B cell (primary cell): ENCODE measurements around the gene CATSPER3. TPM values are rescaled to one million over a fixed set of nuclear protein-coding genes. Genes with fewer than 3 reads are reported as not detected.

Source experiments
- ATAC-seq: fragments of 200-7000 bp; cut with Tn5 transposase; one replicate; pipeline ENCODE4 v1.10.0; 2021; ENCODE audit warnings: low read depth, mild to moderate bottlenecking, moderate number of reproducible peaks, moderate library complexity
- CTCF ChIA-PET: fragments of 350-600 bp; sonication (Branson Sonifier 250); formaldehyde crosslinking; loops from one replicate; lab custom pipeline; 2021; ENCODE audit warnings: antibody characterized with exemption, inconsistent platforms; lab: Charles Lee
- POLR2A ChIA-PET: fragments of 350-600 bp; sonication (Branson Sonifier 250); formaldehyde crosslinking; loops from one replicate; lab custom pipeline; 2021; ENCODE audit warnings: antibody characterized with exemption; lab: Charles Lee
- DNase-seq: peaks from one replicate; pipeline ENCODE4 v3.0.0; 2013
- H2AFZ ChIP-seq: 2 replicates; pipeline ENCODE4 v1.6.1; 2012; ENCODE audit warnings: mild to moderate bottlenecking, low read depth, low read length; ENCODE audit not compliant: insufficient read depth, poor library complexity, severe bottlenecking
- H3K27ac ChIP-seq, 2 donors: 1 replicate in 1 of 2; 2 replicates in 1 of 2; pipeline ENCODE4 v1.5.1; 2012 to 2013; ENCODE audit warnings: low read length in 2 of 2, mild to moderate bottlenecking in 2 of 2, moderate library complexity in 1 of 2
- H3K27me3 ChIP-seq, 4 experiments: fragments of 200-600 bp in 1 of 4; sonication (generic) in 1 of 4; replicated peaks in 1 of 4; 1 replicate in 2 of 4; 2 replicates in 2 of 4; pipeline versions ENCODE4 v1.6.1 to v1.7.0; 2013 to 2016; ENCODE audit warnings: low read length in 3 of 4, mild to moderate bottlenecking in 2 of 4, mixed read lengths in 1 of 4, moderate library complexity in 1 of 4; ENCODE audit not compliant: insufficient read depth in 4 of 4, control insufficient read depth in 3 of 4; ENCODE audit errors: control extremely low read depth in 1 of 4
- H3K36me3 ChIP-seq, 2 experiments: replicated peaks in 1 of 2; 1 replicate in 1 of 2; 2 replicates in 1 of 2; pipeline versions ENCODE4 v1.6.1 to v1.7.1; 2013; ENCODE audit warnings: low read length in 1 of 2; ENCODE audit not compliant: insufficient read depth in 2 of 2, control insufficient read depth in 1 of 2; ENCODE audit errors: control extremely low read depth in 1 of 2, extremely low read depth in 1 of 2
- H3K4me1 ChIP-seq, 2 donors: fragments of 200-600 bp in 1 of 2; sonication (generic) in 1 of 2; 1 replicate in 1 of 2; 2 replicates in 1 of 2; pipeline versions ENCODE4 v1.5.1 to v1.6.1; 2013 to 2017; ENCODE audit warnings: low read length in 2 of 2; ENCODE audit not compliant: control insufficient read depth in 2 of 2, insufficient read depth in 2 of 2
- H3K4me2 ChIP-seq: replicated peaks from 2 replicates; pipeline ENCODE3; 2012; ENCODE audit warnings: mild to moderate bottlenecking, low read depth, low read length; ENCODE audit not compliant: poor library complexity, severe bottlenecking
- H3K4me3 ChIP-seq, 5 experiments: fragments of 200-600 bp in 1 of 5; sonication (generic) in 1 of 5; 1 replicate in 3 of 5; 2 replicates in 2 of 5; pipeline versions ENCODE4 v1.5.1 to v1.7.0; 2011 to 2016; ENCODE audit warnings: low read length in 4 of 5, mild to moderate bottlenecking in 4 of 5, low read depth in 2 of 5, control low read depth in 1 of 5, moderate library complexity in 1 of 5; ENCODE audit not compliant: insufficient read depth in 1 of 5; ENCODE audit errors: control extremely low read depth in 1 of 5, extremely low read depth in 1 of 5
- H3K79me2 ChIP-seq: fragments of 200-600 bp; sonication (generic); one replicate; pipeline ENCODE4 v1.6.0; 2016; ENCODE audit warnings: low read length; ENCODE audit not compliant: control insufficient read depth, insufficient read depth
- H3K9ac ChIP-seq: fragments of 200-600 bp; sonication (generic); 2 replicates; pipeline ENCODE4 v1.6.1; 2017; ENCODE audit warnings: mild to moderate bottlenecking, low read length, moderate library complexity
- H3K9me3 ChIP-seq, 3 donors: one replicate each; pipeline versions ENCODE4 v1.6.1 to v1.7.1; 2013; ENCODE audit warnings: low read length in 2 of 3; ENCODE audit not compliant: control insufficient read depth in 2 of 3, insufficient read depth in 1 of 3; ENCODE audit errors: control extremely low read depth in 1 of 3
- H4K20me1 ChIP-seq: 2 replicates; pipeline ENCODE4 v1.6.0; 2012; ENCODE audit warnings: mild to moderate bottlenecking, low read length; ENCODE audit not compliant: insufficient read depth, control insufficient read depth, poor library complexity, severe bottlenecking
- H3K27ac Mint-ChIP-seq: one replicate; pipeline ENCODE4 v1.8.0; 2021; ENCODE audit warnings: mixed read lengths
- H3K27me3 Mint-ChIP-seq: one replicate; pipeline ENCODE4 v1.8.0; 2021; ENCODE audit warnings: mixed read lengths
- H3K4me1 Mint-ChIP-seq: one replicate; pipeline ENCODE4 v1.8.0; 2021; ENCODE audit warnings: mixed read lengths
- H3K4me3 Mint-ChIP-seq: one replicate; pipeline ENCODE4 v1.8.0; 2021; ENCODE audit warnings: mixed read lengths
- H3K9me3 Mint-ChIP-seq: one replicate; pipeline ENCODE4 v1.8.0; 2022; ENCODE audit warnings: mixed read lengths; ENCODE audit not compliant: insufficient read depth
- CTCF ChIP-seq: fragments of 200-600 bp; IDR thresholded peaks from one replicate; pipeline ENCODE4 v1.8.0; 2022; ENCODE audit warnings: antibody characterized with exemption, mild to moderate bottlenecking
- EZH2 ChIP-seq: IDR thresholded peaks from 2 replicates; pipeline ENCODE4 v1.6.1; 2012; ENCODE audit warnings: borderline replicate concordance, low read depth, mild to moderate bottlenecking, moderate library complexity, low read length; ENCODE audit not compliant: insufficient read depth, poor library complexity, severe bottlenecking
- whole genome bisulfite sequencing: methylation state at CpG from one replicate; pipeline ENCODE4 v1.1.5; 2013; ENCODE audit warnings: missing lambda C conversion rate; ENCODE audit not compliant: insufficient coverage; 5-methylcytosine and 5-hydroxymethylcytosine counted together
- intact Hi-C: fragments of 100-400 bp; cut with micrococcal nuclease; formaldehyde crosslinking; loops from one replicate; pipeline ENCODE4 v1.10.0; 2022
- polyA plus RNA-seq: library from polyadenylated mRNA; depleted of rRNA; stranded (reverse); fragments of >200 nt; gene quantifications from 2 replicates; pipeline ENCODE4 v1.2.3, GENCODE V29; 2012
- total RNA-seq, 2 donors: library from RNA; stranded (reverse); fragments of 120-200 nt in 1 of 2; gene quantifications; 1 replicate in 1 of 2; 2 replicates in 1 of 2; pipeline versions ENCODE4 v1.2.3 to v1.2.4, GENCODE V29; 2013 to 2022

The CATSPER3 gene
- total and polyA plus RNA-seq, 2 donors (not counting 1 experiment from before 2014, with no cell fraction given), result 0.79 to 1.3 TPM

- Mint-ChIP-seq H3K27ac (no peak overlapping the region), H3K4me3 (no peak overlapping the region), H3K27me3 (peaks cover 6% of the 10 kb centered on the region), H3K9me3 (no peaks in the 10 kb centered on the region), H3K4me1 (no peaks in the 10 kb centered on the region)
- intact Hi-C loops, result no loop called here
- ATAC-seq (no peak), DNase-seq (no peak)
- no peak for TF ChIP-seq EZH2
- TF ChIP-seq CTCF, result no peak
- 93% methylated on average over 3 of the region's 4 CpGs for WGBS
- Histone ChIP-seq H3K4me2 (no peak overlapping the region), H3K9me3 (no peaks in the 10 kb centered on the region), H3K4me1 (no peaks in the 10 kb centered on the region), H3K36me3 (no peaks in the 10 kb centered on the region), H3K4me3 (no peak overlapping the region), H3K79me2 (no peaks in the 10 kb centered on the region), H4K20me1 (no peaks in the 10 kb centered on the region), H3K27me3 (peaks cover 0 to 4% (median 0%) of the 10 kb centered on the region in 4 experiments), H2AFZ (no peak overlapping the region), H3K27ac (no peak overlapping the region), H3K9ac (no peak overlapping the region)
- ChIA-PET CTCF (interaction anchor here (1.3 to 3.9 kb wide), 2 partner anchors 12 to 180 kb away, joined by 4 to 21 read pairs; no protein-coding TSS in a partner anchor), POLR2A (no interaction called here)
These were observed 43.8 kb downstream of the CATSPER3 start for GRCh38 chr5:135011355-135012032.

GRCh38 chr5:135012033-135012588 is 44.4 kb downstream of the CATSPER3 start:
- Histone ChIP-seq H3K79me2 (no peaks in the 10 kb centered on the region), H3K36me3 (no peaks in the 10 kb centered on the region), H3K4me3 (no peak overlapping the region), H3K9ac (no peak overlapping the region), H3K4me1 (no peaks in the 10 kb centered on the region), H3K9me3 (no peaks in the 10 kb centered on the region), H3K4me2 (no peak overlapping the region), H3K27me3 (peaks cover 0 to 4% (median 0%) of the 10 kb centered on the region in 4 experiments), H3K27ac (no peak overlapping the region), H4K20me1 (no peaks in the 10 kb centered on the region), H2AFZ (no peak overlapping the region)
- no peak overlapping the region for H3K4me3 Mint-ChIP-seq
- TF ChIP-seq EZH2 (no peak), CTCF (no peak)
- peaks cover 6% of the 10 kb centered on the region for H3K27me3 Mint-ChIP-seq
- no peaks in the 10 kb centered on the region for H3K9me3 Mint-ChIP-seq
- no peaks in the 10 kb centered on the region for H3K4me1 Mint-ChIP-seq
- POLR2A ChIA-PET, result no interaction called here
- H3K27ac Mint-ChIP-seq, result no peak overlapping the region
- ATAC-seq (no peak), DNase-seq (no peak)
- CTCF ChIA-PET, result interaction anchor here (1.3 to 3.9 kb wide), 2 partner anchors 12 to 180 kb away, joined by 4 to 21 read pairs; no protein-coding TSS in a partner anchor
- 100% methylated on average over 1 of the region's 2 CpGs for WGBS
- intact Hi-C loops, result no loop called here
